Fibroblast of lung (primary cell): ENCODE results near the gene IRF2. TPM values are rescaled to one million over a fixed set of nuclear protein-coding genes. Genes with fewer than 3 reads are reported as not detected.

Experiments used
- DNase-seq, 2 donors: peaks; one replicate each; pipeline versions ENCODE4 v3.0.0 to v3.0.0-alpha.2; 2010; ENCODE audit warnings: low read depth in 2 of 2
- H2AFZ ChIP-seq: 2 replicates; pipeline ENCODE4 v1.5.1; 2012; ENCODE audit warnings: low read length, control low read depth, inconsistent platforms
- H3K27ac ChIP-seq: 2 replicates; pipeline ENCODE4 v1.5.1; 2011; ENCODE audit warnings: low read length, control low read depth; ENCODE audit not compliant: insufficient read depth
- H3K27me3 ChIP-seq: 2 replicates; pipeline ENCODE4 v1.5.1; 2011; ENCODE audit warnings: mild to moderate bottlenecking, low read length; ENCODE audit not compliant: control insufficient read depth, insufficient read depth
- H3K36me3 ChIP-seq: 2 replicates; pipeline ENCODE4 v1.5.1; 2011; ENCODE audit warnings: low read length; ENCODE audit not compliant: control insufficient read depth, insufficient read depth
- H3K4me1 ChIP-seq: 2 replicates; pipeline ENCODE4 v1.5.1; 2011; ENCODE audit warnings: low read length; ENCODE audit not compliant: control insufficient read depth, insufficient read depth; ENCODE audit errors: extremely low read depth
- H3K4me2 ChIP-seq: 2 replicates; pipeline ENCODE4 v1.5.1; 2011; ENCODE audit warnings: low read length, control low read depth; ENCODE audit not compliant: insufficient read depth; ENCODE audit errors: extremely low read depth
- H3K4me3 ChIP-seq, 4 experiments: fragments of 200-600 bp in 1 of 4; sonication (generic) in 1 of 4; replicated peaks in 1 of 4; 2 replicates each; pipeline ENCODE4 v1.5.1; 2011 to 2016; ENCODE audit warnings: low read length in 4 of 4, low read depth in 3 of 4, mild to moderate bottlenecking in 3 of 4, control low read depth in 2 of 4, inconsistent platforms in 1 of 4, mixed read lengths in 1 of 4; ENCODE audit not compliant: insufficient read depth in 1 of 4; ENCODE audit errors: control extremely low read depth in 1 of 4
- H3K79me2 ChIP-seq: 2 replicates; pipeline ENCODE4 v1.5.1; 2012; ENCODE audit warnings: mild to moderate bottlenecking, low read length, inconsistent platforms; ENCODE audit not compliant: control insufficient read depth, insufficient read depth
- H3K9ac ChIP-seq: 2 replicates; pipeline ENCODE4 v1.5.1; 2011; ENCODE audit warnings: mild to moderate bottlenecking, low read length, control low read depth; ENCODE audit not compliant: insufficient read depth
- H3K9me3 ChIP-seq: 2 replicates; pipeline ENCODE4 v1.5.1; 2012; ENCODE audit warnings: low read depth, low read length; ENCODE audit not compliant: control insufficient read depth, insufficient read depth
- H4K20me1 ChIP-seq: 2 replicates; pipeline ENCODE4 v1.5.1; 2011; ENCODE audit warnings: low read length; ENCODE audit not compliant: control insufficient read depth, insufficient read depth; ENCODE audit errors: extremely low read depth
- CTCF ChIP-seq, 2 donors: IDR thresholded peaks in 1 of 2; conservative IDR thresholded peaks in 1 of 2; 1 replicate in 1 of 2; 2 replicates in 1 of 2; pipeline ENCODE4 v1.5.1; 2011 to 2012; ENCODE audit warnings: low read length in 2 of 2, control low read depth in 1 of 2, inconsistent platforms in 1 of 2, low read depth in 1 of 2, mild to moderate bottlenecking in 1 of 2
- EZH2 ChIP-seq: IDR thresholded peaks from 2 replicates; pipeline ENCODE4 v1.5.1; 2012; ENCODE audit warnings: low read length, control low read depth, mild to moderate bottlenecking; ENCODE audit errors: missing control alignments
- polyA plus RNA-seq, 2 donors: library from polyadenylated mRNA; depleted of rRNA in 1 of 2; stranded (reverse) in 1 of 2; unstranded in 1 of 2; fragments of >200 nt; gene quantifications; 2 replicates each; pipeline ENCODE4 v1.2.1, GENCODE V29; 2011 to 2012; ENCODE audit warnings: missing spikeins in 1 of 2
- total RNA-seq: library from RNA; depleted of rRNA; stranded (reverse); fragments of >200 nt; gene quantifications from 2 replicates; pipeline ENCODE4 v1.2.1, GENCODE V29; 2014

The IRF2 gene
- total and polyA plus RNA-seq, 2 donors (not counting 1 experiment from before 2014, with no cell fraction given): 30.9 to 42.3 TPM

GRCh38 chr4:184489771-184490170 is 15.4 kb upstream of the IRF2 start:
- Histone ChIP-seq H3K27me3 (no peaks in the 10 kb centered on the region), H3K4me2 (no peak overlapping the region), H3K27ac (no peak overlapping the region), H3K4me3 (no peak overlapping the region), H3K9ac (no peak overlapping the region), H2AFZ (no peak overlapping the region), H3K4me1 (no peaks in the 10 kb centered on the region), H3K79me2 (no peaks in the 10 kb centered on the region), H4K20me1 (no peaks in the 10 kb centered on the region), H3K9me3 (no peaks in the 10 kb centered on the region), H3K36me3 (no peaks in the 10 kb centered on the region)
- TF ChIP-seq CTCF (conservative IDR thresholded peaks at IDR 0.05 in 1 of 2, IDR thresholded peaks at IDR 0.05 in 1 of 2; ENCODE audit: low read depth in 1 of 2, low read length in 2 of 2): no peak
- TF ChIP-seq EZH2: no peak
- no peak for DNase-seq

GRCh38 chr4:184487503-184487902 is 13.2 kb upstream of the IRF2 start:
- H3K27ac ChIP-seq: no peak overlapping the region
- H3K36me3 ChIP-seq: no peaks in the 10 kb centered on the region
- H2AFZ ChIP-seq: no peak overlapping the region
- no peaks in the 10 kb centered on the region for H3K9me3 ChIP-seq
- no peaks in the 10 kb centered on the region for H3K27me3 ChIP-seq
- no peak overlapping the region for H3K4me2 ChIP-seq
- H3K4me1 ChIP-seq: no peaks in the 10 kb centered on the region
- no peak overlapping the region for H3K9ac ChIP-seq
- H3K4me3 ChIP-seq: no peak overlapping the region
- TF ChIP-seq EZH2: no peak
- TF ChIP-seq CTCF (conservative IDR thresholded peaks at IDR 0.05 in 1 of 2, IDR thresholded peaks at IDR 0.05 in 1 of 2; ENCODE audit: low read depth in 1 of 2, low read length in 2 of 2): no peak
- H3K79me2 ChIP-seq: no peaks in the 10 kb centered on the region
- no peaks in the 10 kb centered on the region for H4K20me1 ChIP-seq
- no peak for DNase-seq

GRCh38 chr4:184485279-184485678 is 10.9 kb upstream of the IRF2 start:
- no peak overlapping the region for H3K4me3 ChIP-seq
- TF ChIP-seq EZH2 (no peak), CTCF (conservative IDR thresholded peaks at IDR 0.05 in 1 of 2, IDR thresholded peaks at IDR 0.05 in 1 of 2; ENCODE audit: low read depth in 1 of 2, low read length in 2 of 2) (no peak)
- H4K20me1 ChIP-seq: no peaks in the 10 kb centered on the region
- H3K27ac ChIP-seq: no peak overlapping the region
- no peak overlapping the region for H3K9ac ChIP-seq
- DNase-seq: no peak
- H3K4me2 ChIP-seq: no peak overlapping the region
- H3K4me1 ChIP-seq: no peaks in the 10 kb centered on the region
- H3K27me3 ChIP-seq: no peaks in the 10 kb centered on the region
- no peaks in the 10 kb centered on the region for H3K9me3 ChIP-seq
- H2AFZ ChIP-seq: no peak overlapping the region
- no peaks in the 10 kb centered on the region for H3K36me3 ChIP-seq
- no peaks in the 10 kb centered on the region for H3K79me2 ChIP-seq
